Mononuclear cell (primary cell): Measurements from ENCODE around the gene ZBTB20. TPM values are rescaled to one million over a fixed set of nuclear protein-coding genes. Genes with fewer than 3 reads are reported as not detected.

Source experiments
- H3K27me3 ChIP-seq: 2 replicates; pipeline ENCODE4 v1.6.0; 2011; ENCODE audit warnings: low read length, control low read depth; ENCODE audit not compliant: insufficient read depth
- H3K4me1 ChIP-seq: 2 replicates; pipeline ENCODE4 v1.5.1; 2011; ENCODE audit warnings: mild to moderate bottlenecking, low read length, control low read depth; ENCODE audit not compliant: insufficient read depth
- H3K4me3 ChIP-seq: 2 replicates; pipeline ENCODE4 v1.5.1; 2011; ENCODE audit warnings: mild to moderate bottlenecking, low read length, moderate library complexity
- H3K9me3 ChIP-seq: 2 replicates; pipeline ENCODE4 v1.5.1; 2011; ENCODE audit warnings: low read depth, mild to moderate bottlenecking, control low read depth, low read length
- total RNA-seq: library from RNA; depleted of rRNA; stranded (reverse); fragments of >200 nt; gene quantifications from one replicate; pipeline ENCODE4 v1.2.3, GENCODE V29; 2012

Gene ZBTB20
- total RNA-seq, 1 donor = 38.2 TPM

DNA sequence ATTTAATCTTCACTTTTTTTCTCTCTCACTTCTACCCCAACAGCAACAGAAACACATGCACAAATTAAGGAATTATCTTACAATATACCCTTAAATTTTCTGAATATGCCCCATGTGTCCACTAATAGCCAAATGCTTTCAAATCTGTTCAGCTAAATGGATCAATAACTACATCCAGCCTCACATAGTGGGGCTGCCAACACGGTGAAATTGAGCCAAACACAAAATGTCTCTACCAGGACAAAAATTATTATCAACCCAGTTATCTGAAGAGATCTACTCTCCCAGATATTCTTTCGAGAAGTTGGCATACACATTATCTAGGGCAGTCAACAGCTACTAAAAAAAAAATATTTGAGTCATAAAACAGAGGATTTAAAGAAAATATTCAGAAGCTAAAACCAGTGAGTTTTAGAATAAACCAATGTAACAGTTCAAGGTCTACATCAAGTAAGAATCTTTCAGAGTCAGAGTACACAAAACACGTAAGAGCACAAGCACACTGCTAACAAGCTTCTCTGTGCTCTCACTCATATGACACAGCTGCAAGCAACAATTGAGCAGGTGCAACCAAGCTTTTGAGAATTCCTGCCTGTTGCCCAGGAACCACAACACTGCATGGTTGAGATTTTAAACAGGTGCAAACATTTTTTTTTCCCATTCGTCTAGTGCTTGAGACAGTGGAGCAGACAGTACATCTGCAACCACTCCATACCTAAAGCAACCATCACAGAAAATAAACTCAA lies 247.7 kb downstream of the ZBTB20 start:
- Histone ChIP-seq H3K27me3 (no peaks in the 10 kb centered on the region), H3K9me3 (no peaks in the 10 kb centered on the region), H3K4me1 (no peaks in the 10 kb centered on the region), H3K4me3 (no peak overlapping the region)

DNA sequence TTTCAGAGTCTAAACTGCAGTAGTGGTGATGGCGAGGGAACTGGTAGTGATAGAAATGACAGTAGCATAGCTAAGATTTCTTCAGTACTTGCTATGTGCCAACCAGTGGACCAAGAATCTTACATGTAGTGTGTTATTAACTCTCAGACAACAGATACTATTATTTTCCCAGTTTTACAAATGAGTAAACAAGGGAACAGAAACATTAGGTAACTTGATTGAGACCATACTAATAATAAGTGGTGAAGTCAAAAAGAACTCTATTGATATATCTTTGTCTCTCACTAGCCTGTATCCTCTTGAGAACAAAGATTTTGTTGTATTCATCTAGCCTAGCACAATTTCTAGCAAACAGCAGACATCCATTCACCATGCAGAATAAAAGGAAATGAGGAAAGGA lies 250.1 kb downstream of the ZBTB20 start:
- H3K4me1 ChIP-seq = no peaks in the 10 kb centered on the region
- H3K4me3 ChIP-seq = no peak overlapping the region
- no peaks in the 10 kb centered on the region for H3K9me3 ChIP-seq
- H3K27me3 ChIP-seq = no peaks in the 10 kb centered on the region

DNA sequence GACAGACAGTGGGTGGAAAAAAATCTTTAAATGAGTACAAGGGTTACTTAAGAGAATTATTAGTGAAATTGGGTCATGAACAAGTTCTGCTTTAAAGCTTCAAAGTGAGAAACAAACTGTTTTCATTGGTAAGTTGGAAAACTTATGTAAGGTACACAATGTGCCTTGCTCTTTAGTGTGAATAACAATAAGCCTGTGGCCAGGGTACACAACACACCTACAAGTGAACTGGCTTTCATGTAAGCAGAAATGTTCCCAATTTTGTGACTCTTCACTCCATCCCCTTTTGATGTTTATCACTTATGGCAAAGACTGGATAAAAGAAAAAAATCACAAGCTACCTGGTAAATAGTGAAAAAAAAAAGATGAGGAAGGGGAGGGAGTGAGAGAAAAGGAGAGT lies 253.7 kb downstream of the ZBTB20 start:
- Histone ChIP-seq H3K9me3 (no peaks in the 10 kb centered on the region), H3K4me1 (no peaks in the 10 kb centered on the region), H3K27me3 (no peaks in the 10 kb centered on the region), H3K4me3 (no peak overlapping the region)

DNA sequence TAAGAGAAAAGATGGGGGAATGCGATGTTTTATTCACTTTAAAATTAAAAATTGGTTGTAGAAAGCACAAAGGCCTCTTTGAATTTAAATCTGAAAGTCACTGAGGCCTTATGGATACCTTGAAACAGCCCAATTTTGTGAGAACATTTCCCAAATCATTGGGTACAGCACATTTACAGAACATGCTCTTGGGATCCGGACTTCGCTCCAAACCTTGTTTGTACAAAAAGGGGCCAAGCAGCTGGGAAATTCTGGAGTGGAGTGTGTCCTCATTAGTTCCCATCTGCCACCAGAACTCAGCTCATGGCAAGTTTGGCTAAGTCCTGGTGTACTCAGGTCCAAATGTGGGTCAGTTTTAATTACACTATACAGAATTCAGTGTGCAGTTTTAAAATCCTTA lies 254.2 kb downstream of the ZBTB20 start:
- H3K27me3 ChIP-seq = no peaks in the 10 kb centered on the region
- H3K4me1 ChIP-seq = no peaks in the 10 kb centered on the region
- no peak overlapping the region for H3K4me3 ChIP-seq
- no peaks in the 10 kb centered on the region for H3K9me3 ChIP-seq

DNA sequence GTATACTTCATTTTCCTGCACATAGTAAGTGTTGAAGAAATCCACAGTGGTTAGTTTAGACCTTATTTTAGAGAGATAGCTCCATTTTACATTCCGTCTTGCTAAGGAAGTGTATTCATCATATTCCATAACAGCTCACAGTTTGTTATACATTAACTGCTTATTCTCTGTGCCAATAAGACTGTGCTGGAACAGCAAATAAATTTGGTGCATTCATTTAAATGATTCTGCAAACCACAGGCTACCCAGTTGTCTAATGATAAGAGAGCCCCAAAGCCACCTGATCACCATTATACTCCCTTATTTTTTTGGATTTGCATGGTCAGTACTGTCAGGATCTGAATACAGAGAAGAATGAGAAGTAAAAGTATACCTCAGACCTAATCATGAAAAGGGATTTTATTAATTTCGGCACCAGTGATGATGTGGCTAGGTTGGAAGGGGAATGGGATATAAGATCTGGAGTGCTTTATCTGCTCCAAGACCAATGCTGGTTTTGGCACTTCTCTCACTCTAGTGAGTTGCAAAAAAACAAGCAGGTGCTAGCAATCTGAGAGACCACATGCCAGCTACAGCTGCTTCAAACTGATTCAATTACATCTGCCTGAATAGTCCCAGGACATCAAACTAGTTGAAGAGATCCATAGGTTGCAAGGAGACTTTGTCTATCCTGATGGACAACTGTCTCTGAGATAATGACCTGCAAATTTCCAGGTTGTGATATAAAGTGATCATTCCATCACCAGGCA lies 254.8 kb downstream of the ZBTB20 start:
- Histone ChIP-seq H3K9me3 (no peaks in the 10 kb centered on the region), H3K4me3 (no peak overlapping the region), H3K4me1 (no peaks in the 10 kb centered on the region), H3K27me3 (no peaks in the 10 kb centered on the region)

DNA sequence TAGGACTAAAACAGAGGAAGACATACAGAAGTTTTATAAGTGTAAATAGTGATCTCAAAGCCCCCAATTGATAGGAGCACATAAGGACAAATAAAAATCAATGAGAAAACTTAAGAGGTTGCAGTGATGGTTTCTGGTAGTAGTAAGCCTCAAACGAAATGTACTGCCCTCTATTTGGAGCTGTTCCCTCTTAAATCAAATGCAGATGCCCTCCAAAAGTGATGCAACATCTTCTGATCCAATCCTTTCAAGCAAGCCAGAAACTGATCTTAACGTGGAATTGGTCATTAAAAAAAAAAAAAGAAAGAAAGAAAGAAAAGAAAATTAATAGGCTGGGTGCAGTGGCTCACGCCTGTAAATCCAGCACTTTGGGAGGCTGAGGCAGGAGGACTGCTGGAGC lies 259.3 kb downstream of the ZBTB20 start:
- H3K4me3 ChIP-seq = no peak overlapping the region
- H3K4me1 ChIP-seq = no peaks in the 10 kb centered on the region
- H3K9me3 ChIP-seq = no peaks in the 10 kb centered on the region
- no peaks in the 10 kb centered on the region for H3K27me3 ChIP-seq

DNA sequence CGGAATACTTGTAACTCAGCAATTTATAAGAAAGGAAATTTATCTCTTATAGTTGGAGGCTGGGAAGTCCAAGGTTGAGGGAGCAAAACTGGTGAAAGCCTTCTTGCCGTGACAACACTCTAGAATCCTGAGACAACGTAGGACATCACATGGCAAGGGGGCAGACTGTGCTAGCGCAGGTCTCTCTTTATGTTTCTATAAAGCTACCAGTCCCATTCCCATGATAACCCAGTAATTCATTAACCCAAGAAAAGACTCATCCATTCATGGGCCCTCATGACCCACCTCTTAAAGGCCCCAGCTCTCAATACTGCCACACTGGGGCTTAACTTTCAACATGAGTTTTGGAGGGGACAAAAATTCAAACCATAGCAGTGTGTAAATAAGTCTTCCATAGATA lies 260.2 kb downstream of the ZBTB20 start:
- no peak overlapping the region for H3K4me3 ChIP-seq
- H3K27me3 ChIP-seq = no peaks in the 10 kb centered on the region
- no peaks in the 10 kb centered on the region for H3K9me3 ChIP-seq
- H3K4me1 ChIP-seq = no peaks in the 10 kb centered on the region

DNA sequence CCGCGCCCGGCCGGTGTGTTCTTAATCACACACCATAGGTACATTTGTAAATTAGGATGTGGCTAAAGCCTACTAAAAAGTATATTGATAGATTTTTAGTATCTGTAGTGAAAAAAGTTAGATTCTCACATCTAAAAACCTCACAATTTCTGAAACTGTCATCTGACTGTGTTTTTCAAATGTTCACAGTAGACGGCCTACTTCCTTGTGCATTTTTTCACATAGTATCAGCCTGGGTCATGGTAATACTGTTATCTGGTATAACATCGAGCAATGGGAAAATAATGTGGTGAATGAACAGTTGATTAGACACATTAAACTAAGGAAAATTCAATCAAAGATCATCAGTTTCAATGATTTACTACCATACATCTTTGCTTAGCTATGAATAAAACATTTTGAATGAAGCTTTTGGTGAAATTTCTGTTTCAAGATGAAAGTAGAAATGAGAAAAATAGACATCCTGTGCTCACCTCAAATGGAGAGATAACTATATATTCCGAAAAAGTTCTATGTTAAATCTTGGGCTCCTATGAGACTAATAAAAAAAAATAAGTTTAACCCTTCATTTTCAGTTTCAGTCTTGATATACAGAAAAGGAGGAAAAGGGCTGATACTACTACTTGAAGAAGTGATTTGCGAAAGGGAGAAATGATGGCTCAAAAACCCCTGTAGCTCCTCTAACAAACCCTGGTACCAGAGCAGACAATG lies 262.7 kb downstream of the ZBTB20 start:
- no peaks in the 10 kb centered on the region for H3K4me1 ChIP-seq
- H3K27me3 ChIP-seq = no peaks in the 10 kb centered on the region
- H3K4me3 ChIP-seq = no peak overlapping the region
- H3K9me3 ChIP-seq = no peaks in the 10 kb centered on the region

DNA sequence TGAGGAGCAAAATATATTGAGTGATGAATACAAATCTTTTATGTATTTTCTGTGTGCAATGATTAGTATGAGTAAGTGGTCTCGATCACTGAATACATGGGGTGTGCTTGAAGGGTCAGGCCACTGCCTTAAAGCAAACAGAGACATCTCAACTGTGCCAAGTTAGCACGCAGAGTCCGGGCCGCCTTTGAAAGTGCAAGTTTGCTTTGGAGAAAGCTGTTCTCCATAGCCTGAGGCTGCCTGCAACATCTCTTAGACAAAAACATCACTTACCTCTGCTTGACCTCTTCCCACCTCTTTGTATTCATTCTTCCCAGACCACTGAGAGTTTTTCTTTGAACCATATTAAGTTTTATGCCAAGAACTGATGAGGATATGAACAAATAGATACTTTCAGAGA lies 267.0 kb downstream of the ZBTB20 start:
- no peaks in the 10 kb centered on the region for H3K4me1 ChIP-seq
- no peak overlapping the region for H3K4me3 ChIP-seq
- H3K27me3 ChIP-seq = no peaks in the 10 kb centered on the region
- no peaks in the 10 kb centered on the region for H3K9me3 ChIP-seq

DNA sequence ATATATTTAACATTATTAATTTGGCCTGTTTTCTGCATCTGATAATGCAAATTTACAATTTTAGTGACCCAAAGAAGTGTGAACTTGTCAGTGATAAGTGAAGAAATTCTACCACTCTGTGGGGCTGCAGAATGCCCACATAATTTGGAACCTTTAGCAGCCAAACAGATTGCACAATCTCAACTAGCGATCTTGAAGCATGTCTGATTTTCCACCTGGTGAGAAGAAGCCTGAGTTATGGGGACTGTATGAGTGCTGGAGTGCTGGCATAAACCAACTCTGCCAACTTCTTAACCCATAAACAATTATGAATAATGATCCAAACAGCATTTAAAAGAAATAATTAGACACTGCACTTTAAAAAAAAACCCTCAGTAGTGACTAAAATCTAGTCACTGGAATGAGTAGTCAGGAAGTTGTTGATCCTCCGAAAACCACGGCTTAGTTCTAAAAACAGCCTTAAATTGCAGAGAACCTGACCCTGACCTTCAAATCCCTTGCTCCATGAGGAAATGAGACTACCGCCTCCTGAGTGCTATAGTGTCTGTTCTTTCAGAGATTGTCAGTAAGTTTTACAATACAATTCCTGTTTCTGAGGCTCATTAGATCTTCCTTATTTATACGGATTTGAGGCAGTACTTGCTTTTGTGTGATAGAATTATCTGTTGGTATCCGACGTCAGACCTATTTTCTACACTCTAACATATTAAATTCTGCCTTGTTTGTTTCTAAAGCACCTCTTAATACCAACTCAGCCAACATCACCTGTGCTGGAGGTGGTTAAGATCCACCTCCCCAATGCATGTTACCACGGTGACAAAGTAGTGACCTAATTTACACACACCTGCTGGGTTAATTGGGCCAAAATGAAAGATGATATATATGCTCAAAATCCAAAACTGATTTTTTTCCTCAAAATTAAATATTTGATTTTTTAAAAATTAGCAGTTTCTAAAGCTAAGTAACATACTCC lies 267.7 kb downstream of the ZBTB20 start:
- Histone ChIP-seq H3K27me3 (no peaks in the 10 kb centered on the region), H3K9me3 (no peaks in the 10 kb centered on the region), H3K4me1 (no peaks in the 10 kb centered on the region), H3K4me3 (no peak overlapping the region)

DNA sequence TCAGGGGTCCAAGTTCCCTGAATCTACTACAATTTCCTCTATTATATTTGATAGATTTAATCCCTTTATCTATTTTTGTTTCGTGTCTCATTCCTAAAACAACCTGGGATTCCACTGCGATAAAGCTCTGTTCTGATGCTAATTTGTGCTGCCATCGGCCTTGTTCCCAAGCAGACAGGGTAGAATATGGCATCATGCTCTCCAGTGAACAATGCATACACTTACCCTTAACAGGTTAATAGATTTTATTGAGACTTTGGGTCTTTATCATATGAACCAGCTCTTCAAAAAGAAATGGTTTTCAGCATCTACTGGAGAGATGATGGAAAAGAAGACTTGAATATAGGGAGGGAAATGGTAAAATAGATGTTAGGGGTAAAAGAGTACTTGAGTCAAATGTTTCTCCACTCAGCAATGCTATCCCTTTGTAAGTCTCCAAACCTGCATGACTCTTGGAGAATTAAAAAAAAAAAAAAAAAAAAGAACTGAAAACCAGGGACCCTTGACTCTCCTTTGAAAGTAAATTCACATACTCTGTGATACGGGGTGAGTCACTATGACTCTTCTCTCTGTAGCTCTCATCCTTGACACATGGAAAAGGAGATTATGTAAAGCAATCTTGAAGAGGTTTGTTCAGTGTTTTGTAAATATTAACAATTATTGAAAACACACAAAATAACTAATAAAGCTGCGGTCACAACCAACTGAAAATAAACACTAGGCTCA lies 268.8 kb downstream of the ZBTB20 start:
- Histone ChIP-seq H3K27me3 (no peaks in the 10 kb centered on the region), H3K4me1 (no peaks in the 10 kb centered on the region), H3K9me3 (no peaks in the 10 kb centered on the region), H3K4me3 (no peak overlapping the region)

DNA sequence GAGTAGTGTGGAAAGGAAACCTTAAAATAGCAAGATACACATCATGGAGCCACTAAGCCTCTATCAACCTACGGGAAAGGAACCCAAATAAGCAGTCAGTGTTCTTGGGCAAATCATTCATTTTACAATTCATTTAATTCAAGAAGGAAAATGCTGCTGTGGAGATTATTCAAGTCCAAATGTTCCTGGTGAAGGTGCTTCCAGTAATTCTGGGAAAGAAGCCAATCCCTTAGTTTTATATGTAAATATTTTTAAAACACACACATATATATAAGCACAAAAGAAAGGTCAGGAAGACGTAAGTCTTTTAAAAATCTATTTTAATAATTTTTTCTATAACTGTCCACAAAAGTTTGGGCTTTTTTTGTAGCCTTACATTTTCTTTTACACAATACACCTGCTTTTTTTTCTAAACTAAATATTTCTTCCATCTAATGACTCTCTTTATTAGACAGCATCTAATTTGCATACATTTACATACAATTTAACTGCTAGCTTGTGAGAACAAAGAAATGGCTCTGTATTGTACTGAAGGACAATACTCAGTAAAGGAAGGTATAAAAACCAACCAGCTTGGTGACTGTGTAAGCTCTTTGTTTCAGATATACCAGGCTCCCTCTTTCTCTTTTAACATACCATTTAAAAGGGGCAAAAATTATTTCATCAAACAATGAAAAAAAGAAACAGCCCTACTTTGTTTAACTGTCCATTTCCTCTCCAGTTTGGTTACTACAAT lies 269.5 kb downstream of the ZBTB20 start:
- no peaks in the 10 kb centered on the region for H3K9me3 ChIP-seq
- no peaks in the 10 kb centered on the region for H3K4me1 ChIP-seq
- H3K27me3 ChIP-seq = no peaks in the 10 kb centered on the region
- H3K4me3 ChIP-seq = no peak overlapping the region

DNA sequence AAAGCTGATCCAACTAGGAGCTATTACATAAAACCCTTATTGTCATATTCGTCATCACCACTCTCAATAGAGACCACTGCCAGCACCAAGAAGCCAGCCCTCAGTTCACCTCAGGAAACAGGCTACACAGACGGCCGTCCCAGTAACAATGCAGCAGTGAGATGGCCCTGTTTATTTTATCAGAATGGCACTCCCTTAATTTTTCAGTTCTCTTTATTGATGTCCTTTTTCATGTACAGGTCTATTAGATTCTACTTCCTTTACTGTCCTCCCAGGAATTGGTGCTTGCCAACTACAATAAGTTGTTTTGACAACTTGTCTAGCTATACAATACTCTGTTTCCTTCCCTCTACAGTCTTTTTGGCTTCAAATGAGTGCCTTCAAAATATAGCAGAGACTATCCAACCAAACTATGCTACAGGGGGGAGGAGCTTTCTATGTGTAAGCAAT lies 272.5 kb downstream of the ZBTB20 start:
- Histone ChIP-seq H3K4me1 (no peaks in the 10 kb centered on the region), H3K9me3 (no peaks in the 10 kb centered on the region), H3K27me3 (no peaks in the 10 kb centered on the region), H3K4me3 (no peak overlapping the region)
